OCI-LY7 (cell line): ENCODE data around the gene ACSL6.

Source experiments
- EZH2phosphoT487 ChIP-seq: fragments of 200-600 bp; sonication (generic); IDR thresholded peaks from 2 replicates; pipeline ENCODE4 v1.6.1; 2018; ENCODE audit warnings: low read depth, borderline replicate concordance, mild to moderate bottlenecking, mixed run types, antibody characterized with exemption, low read length, moderate library complexity, mixed read lengths
- TF ChIP-seq, protein P1 (sequence below): fragments of 200-600 bp; sonication (generic); conservative IDR thresholded peaks from 2 replicates; pipeline ENCODE4 v1.5.1; 2014; ENCODE audit warnings: mild to moderate bottlenecking, antibody characterized with exemption, low read length, moderate library complexity, mixed read lengths

DNA sequence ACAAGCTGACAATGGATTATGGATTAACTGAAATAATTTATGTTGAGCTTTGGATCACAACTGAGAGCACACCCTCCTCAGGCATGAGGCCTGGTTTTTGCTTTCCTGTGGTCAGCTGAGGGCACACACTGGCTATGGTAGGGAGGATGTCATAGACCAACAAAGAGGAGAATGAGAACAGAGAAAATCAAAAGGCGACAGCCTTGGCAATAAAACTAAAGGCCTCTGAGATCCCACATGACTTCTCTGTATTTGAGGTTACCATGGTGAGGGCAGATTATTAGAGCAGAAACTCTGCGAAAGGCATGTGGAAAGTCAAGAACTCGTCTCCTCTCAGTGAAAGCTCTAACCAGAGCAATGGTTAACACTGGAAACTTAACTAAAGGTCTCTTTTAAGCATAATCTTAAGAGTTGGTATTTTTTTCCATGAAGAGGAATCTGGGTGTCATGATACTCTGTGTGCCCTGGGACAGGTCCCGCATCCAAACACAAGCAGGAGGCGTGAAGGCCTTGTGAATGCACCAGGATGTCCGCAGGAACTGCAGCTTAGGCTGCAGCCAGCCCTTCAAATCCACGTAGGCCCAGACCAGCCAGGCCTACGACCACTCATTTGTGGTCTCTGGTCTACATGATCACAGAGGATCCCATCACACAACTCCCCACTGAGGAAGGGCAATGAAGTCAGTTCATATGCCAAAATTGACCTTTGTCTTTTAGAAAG lies 53.6 kb downstream of the ACSL6 start:
- TF ChIP-seq, protein P1, sequence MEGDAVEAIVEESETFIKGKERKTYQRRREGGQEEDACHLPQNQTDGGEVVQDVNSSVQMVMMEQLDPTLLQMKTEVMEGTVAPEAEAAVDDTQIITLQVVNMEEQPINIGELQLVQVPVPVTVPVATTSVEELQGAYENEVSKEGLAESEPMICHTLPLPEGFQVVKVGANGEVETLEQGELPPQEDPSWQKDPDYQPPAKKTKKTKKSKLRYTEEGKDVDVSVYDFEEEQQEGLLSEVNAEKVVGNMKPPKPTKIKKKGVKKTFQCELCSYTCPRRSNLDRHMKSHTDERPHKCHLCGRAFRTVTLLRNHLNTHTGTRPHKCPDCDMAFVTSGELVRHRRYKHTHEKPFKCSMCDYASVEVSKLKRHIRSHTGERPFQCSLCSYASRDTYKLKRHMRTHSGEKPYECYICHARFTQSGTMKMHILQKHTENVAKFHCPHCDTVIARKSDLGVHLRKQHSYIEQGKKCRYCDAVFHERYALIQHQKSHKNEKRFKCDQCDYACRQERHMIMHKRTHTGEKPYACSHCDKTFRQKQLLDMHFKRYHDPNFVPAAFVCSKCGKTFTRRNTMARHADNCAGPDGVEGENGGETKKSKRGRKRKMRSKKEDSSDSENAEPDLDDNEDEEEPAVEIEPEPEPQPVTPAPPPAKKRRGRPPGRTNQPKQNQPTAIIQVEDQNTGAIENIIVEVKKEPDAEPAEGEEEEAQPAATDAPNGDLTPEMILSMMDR, result no peak
- no peak for TF ChIP-seq EZH2phosphoT487
